MCF 10A (cell line): Measurements from ENCODE around the gene RNU6-7. TPM values are rescaled to one million over a fixed set of nuclear protein-coding genes. Genes with fewer than 3 reads are reported as not detected.

Experiments
- BruUV-seq: library from RNA; stranded (reverse); fragments of 400-500 nt; replicated peaks from 2 replicates; lab custom pipeline; 2021; lab: Mats Ljungman, UMichigan
- CTCF ChIA-PET: fragments of 300-600 bp; sonication (Branson Sonifier 250); formaldehyde crosslinking; extraction: SDS; loops from one replicate; lab custom pipeline; 2021; ENCODE audit warnings: antibody characterized with exemption, inconsistent platforms; lab: Yijun Ruan, JAX
- POLR2A ChIA-PET: fragments of 300-600, 350-650 bp; sonication (Branson Sonifier 250); formaldehyde crosslinking; extraction: SDS; loops from one replicate; lab custom pipeline; 2020; ENCODE audit warnings: antibody characterized with exemption, inconsistent platforms; lab: Yijun Ruan, JAX
- DNase-seq: peaks from one replicate; pipeline ENCODE4 v3.0.0-alpha.2; 2018; ENCODE audit not compliant: unreplicated experiment
- H3K27ac Mint-ChIP-seq: one replicate; pipeline ENCODE4 v1.8.0; 2022; ENCODE audit warnings: mild to moderate bottlenecking, low read depth, mixed read lengths; ENCODE audit not compliant: unreplicated experiment
- H3K27me3 Mint-ChIP-seq: one replicate; pipeline ENCODE4 v1.8.0; 2022; ENCODE audit warnings: mixed read lengths; ENCODE audit not compliant: insufficient read depth, unreplicated experiment
- H3K36me3 Mint-ChIP-seq: one replicate; pipeline ENCODE4 v1.8.0; 2022; ENCODE audit warnings: mild to moderate bottlenecking, moderate library complexity, mixed read lengths; ENCODE audit not compliant: insufficient read depth, unreplicated experiment
- H3K4me1 Mint-ChIP-seq: one replicate; pipeline ENCODE4 v1.8.0; 2022; ENCODE audit warnings: mixed read lengths; ENCODE audit not compliant: insufficient read depth, unreplicated experiment
- H3K4me3 Mint-ChIP-seq: one replicate; pipeline ENCODE4 v1.8.0; 2022; ENCODE audit warnings: mild to moderate bottlenecking, moderate library complexity, mixed read lengths; ENCODE audit not compliant: unreplicated experiment
- H3K9me3 Mint-ChIP-seq: one replicate; pipeline ENCODE4 v1.8.0; 2022; ENCODE audit warnings: mixed read lengths; ENCODE audit not compliant: unreplicated experiment
- intact Hi-C: fragments of 100-400 bp; cut with micrococcal nuclease; formaldehyde crosslinking; loops from 2 replicates; pipeline ENCODE4 v1.14.1; 2022
- total RNA-seq: library from RNA; stranded (reverse); gene quantifications from 2 replicates; pipeline ENCODE4 v1.2.3, GENCODE V29; 2022
- TF ChIP-seq, protein P1 (sequence below): fragments of 200-600 bp; IDR thresholded peaks from one replicate; pipeline ENCODE4 v1.8.0; 2022; ENCODE audit warnings: antibody characterized with exemption, mild to moderate bottlenecking; ENCODE audit not compliant: unreplicated experiment

Gene RNU6-7
- total RNA-seq, 1 experiment from 2014 or later: not detected

DNA sequence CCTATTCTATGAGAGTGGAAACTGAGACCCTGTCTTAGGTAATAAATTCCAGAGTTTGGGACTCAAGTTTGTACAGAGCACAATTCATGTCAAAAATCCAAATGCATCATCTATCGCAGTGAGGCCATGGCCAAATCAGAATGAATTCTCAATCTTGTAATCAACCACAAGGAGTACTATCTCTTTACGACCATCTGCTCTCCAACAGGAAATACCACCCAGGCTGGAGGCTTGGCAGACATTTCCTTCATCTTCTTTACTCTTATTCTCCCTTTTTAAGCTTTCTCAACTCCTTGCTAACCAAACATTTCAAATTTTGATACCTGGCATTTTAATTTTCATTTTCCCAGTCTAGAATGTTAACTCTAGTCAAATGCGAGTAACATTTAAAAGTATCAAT is 32.7 kb upstream of the RNU6-7 start:
- H3K4me1 Mint-ChIP-seq: no peaks in the 10 kb centered on the region

GRCh38 chr14:32171469-32171868 is 30.4 kb upstream of the RNU6-7 start:
- TF ChIP-seq, protein P1, sequence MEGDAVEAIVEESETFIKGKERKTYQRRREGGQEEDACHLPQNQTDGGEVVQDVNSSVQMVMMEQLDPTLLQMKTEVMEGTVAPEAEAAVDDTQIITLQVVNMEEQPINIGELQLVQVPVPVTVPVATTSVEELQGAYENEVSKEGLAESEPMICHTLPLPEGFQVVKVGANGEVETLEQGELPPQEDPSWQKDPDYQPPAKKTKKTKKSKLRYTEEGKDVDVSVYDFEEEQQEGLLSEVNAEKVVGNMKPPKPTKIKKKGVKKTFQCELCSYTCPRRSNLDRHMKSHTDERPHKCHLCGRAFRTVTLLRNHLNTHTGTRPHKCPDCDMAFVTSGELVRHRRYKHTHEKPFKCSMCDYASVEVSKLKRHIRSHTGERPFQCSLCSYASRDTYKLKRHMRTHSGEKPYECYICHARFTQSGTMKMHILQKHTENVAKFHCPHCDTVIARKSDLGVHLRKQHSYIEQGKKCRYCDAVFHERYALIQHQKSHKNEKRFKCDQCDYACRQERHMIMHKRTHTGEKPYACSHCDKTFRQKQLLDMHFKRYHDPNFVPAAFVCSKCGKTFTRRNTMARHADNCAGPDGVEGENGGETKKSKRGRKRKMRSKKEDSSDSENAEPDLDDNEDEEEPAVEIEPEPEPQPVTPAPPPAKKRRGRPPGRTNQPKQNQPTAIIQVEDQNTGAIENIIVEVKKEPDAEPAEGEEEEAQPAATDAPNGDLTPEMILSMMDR: no peak
- Mint-ChIP-seq H3K27ac (no peak overlapping the region), H3K27me3 (no peaks in the 10 kb centered on the region), H3K4me3 (no peak overlapping the region), H3K9me3 (no peaks in the 10 kb centered on the region), H3K4me1 (no peaks in the 10 kb centered on the region), H3K36me3 (no peaks in the 10 kb centered on the region)
- DNase-seq: no peak
- POLR2A ChIA-PET: interaction anchor here (0.6 kb wide), 1 partner anchor 24 kb away, joined by 4 read pairs; no protein-coding TSS in a partner anchor
- intact Hi-C loops: no loop called here
- BruUV-seq: no TSS peak
- CTCF ChIA-PET: no interaction called here

More for the DNA sequence above, 32.7 kb upstream of the RNU6-7 start:
- H3K4me3 Mint-ChIP-seq: no peak overlapping the region
- no peak for DNase-seq
- intact Hi-C loops: no loop called here
- TF ChIP-seq, protein P1: no peak
- BruUV-seq: no TSS peak
- POLR2A ChIA-PET: no interaction called here
- H3K36me3 Mint-ChIP-seq: peaks cover 12% of the 10 kb centered on the region
- no peaks in the 10 kb centered on the region for H3K27me3 Mint-ChIP-seq
- CTCF ChIA-PET: no interaction called here
- no peak overlapping the region for H3K27ac Mint-ChIP-seq
- H3K9me3 Mint-ChIP-seq: no peaks in the 10 kb centered on the region

DNA sequence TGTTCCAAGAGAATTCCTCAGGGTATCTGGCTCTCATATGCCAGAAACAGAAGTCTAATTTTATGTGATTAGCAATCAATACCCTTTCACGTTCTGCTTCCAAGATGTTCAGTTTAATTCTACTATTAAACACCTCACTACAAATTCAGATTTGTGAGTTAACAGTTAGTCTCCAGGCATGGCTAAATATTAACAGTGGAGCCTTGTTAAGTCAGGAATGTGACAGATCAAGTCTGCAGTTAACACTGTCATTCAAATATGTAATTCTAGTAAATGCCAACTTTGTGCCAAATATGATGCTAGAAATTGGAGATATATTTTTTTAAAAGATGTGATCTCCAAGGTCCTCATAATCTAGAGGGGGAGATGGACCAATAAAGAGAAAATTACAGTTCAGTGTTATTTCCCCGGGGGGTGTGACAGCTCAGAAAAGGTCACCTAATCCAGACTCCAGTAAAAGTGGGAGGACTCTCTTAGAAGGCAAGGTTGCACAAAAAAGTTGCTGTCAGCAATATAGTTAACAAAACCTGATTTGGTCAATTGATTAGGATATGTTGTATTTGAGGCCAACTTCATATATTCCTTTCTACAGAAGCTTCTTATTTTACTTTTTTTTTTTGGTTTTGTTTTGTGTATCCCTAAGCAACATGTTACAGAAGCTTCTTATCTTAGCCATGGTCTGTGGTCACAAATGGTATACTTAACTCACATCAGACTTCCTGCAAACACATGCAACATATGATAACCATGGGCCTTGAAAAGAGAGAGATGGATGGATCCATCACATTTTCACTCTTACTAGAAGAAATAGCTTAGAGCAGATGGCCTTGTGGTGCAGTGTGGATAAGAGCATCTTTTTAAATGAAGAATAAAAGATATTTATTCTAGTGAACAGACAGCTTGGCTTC is 18.4 kb upstream of the RNU6-7 start:
- POLR2A ChIA-PET: interaction anchor here (0.5 to 0.7 kb wide), 2 partner anchors 9 to 793 kb away, joined by 3 to 4 read pairs; no protein-coding TSS in a partner anchor
- no peak for DNase-seq
- H3K27ac Mint-ChIP-seq: no peak overlapping the region
- CTCF ChIA-PET: interaction anchor here (0.6 to 0.7 kb wide), 3 partner anchors 47 to 1546 kb away, joined by 3 to 4 read pairs (median 3); no protein-coding TSS in a partner anchor
- H3K4me3 Mint-ChIP-seq: no peak overlapping the region
- H3K36me3 Mint-ChIP-seq: no peaks in the 10 kb centered on the region
- H3K4me1 Mint-ChIP-seq: no peaks in the 10 kb centered on the region
- no peaks in the 10 kb centered on the region for H3K27me3 Mint-ChIP-seq
- intact Hi-C loops: no loop called here
- BruUV-seq: no TSS peak
- H3K9me3 Mint-ChIP-seq: peaks cover 15% of the 10 kb centered on the region
- TF ChIP-seq, protein P1: no peak

GRCh38 chr14:32185097-32185496 is 16.7 kb upstream of the RNU6-7 start:
- CTCF ChIA-PET: no interaction called here

More at GRCh38 chr14:32185097-32185496, 16.7 kb upstream of the RNU6-7 start:
- Mint-ChIP-seq H3K27ac (no peak overlapping the region), H3K9me3 (peaks cover 5% of the 10 kb centered on the region), H3K27me3 (no peaks in the 10 kb centered on the region), H3K4me1 (no peaks in the 10 kb centered on the region), H3K36me3 (no peaks in the 10 kb centered on the region), H3K4me3 (no peak overlapping the region)
- intact Hi-C loops: no loop called here
- POLR2A ChIA-PET: no interaction called here
- TF ChIP-seq, protein P1: no peak
- BruUV-seq: no TSS peak
- no peak for DNase-seq
